ENCODE results near the gene MED27. TPM values are rescaled to one million over a fixed set of nuclear protein-coding genes. Genes with fewer than 3 reads are reported as not detected.

Gene MED27
- polyA plus RNA-seq, 1 donor, result 20.1 TPM

DNA sequence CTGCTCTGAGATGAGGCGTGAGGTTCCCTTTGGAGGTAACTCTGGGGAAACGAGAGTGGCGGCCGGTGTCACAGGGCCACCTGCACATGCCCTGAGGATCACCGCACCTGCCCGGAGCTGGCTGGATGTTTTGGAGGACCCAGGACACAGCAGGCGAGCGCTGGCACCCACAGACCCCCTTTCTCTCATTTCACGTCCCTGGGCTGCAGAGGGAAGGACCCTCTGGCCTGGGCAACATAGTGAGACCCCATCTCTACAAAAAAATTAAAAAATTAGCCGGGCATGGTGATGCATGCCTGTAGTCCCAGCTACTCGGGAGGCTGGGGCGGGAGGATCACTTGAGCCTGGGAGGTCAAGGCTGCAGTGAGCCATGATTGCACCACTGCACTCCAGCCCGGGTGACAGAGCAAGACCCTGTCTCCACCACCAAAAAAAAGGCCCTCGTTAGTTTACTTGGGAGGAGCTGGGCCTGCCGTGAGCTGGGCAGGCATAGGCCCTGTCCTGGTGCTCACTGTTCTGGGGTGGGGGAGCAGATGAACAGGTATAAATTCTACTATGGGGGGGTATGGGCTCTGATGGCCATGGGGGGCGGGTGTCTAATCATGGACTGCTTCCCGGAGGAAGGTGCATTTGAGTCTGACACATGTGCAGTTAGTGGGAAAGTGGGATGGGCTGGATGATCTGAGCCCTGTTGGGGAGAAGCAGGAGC is 242.9 kb downstream of the MED27 start:
- no peak for DNase-seq

DNA sequence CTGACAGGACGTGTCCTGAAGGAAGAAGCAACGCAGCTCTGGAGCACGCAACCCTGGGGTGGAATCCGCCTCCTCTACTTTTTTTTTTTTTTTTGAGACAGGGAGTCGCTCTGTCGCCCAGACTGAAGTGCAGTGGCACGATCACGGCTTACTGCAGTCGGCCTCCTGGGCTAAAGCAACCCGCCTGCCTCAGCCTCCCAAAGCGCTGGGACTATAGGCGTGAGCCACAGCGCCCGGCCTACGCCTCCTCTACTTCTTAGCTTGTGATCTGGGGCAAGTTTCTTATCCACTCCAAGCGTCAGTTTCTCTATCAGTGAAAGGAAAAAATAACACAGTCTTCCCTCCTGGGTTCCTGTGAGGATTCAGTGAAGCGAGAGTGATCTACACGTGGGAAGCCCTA is 243.6 kb downstream of the MED27 start:
- no peak for DNase-seq

DNA sequence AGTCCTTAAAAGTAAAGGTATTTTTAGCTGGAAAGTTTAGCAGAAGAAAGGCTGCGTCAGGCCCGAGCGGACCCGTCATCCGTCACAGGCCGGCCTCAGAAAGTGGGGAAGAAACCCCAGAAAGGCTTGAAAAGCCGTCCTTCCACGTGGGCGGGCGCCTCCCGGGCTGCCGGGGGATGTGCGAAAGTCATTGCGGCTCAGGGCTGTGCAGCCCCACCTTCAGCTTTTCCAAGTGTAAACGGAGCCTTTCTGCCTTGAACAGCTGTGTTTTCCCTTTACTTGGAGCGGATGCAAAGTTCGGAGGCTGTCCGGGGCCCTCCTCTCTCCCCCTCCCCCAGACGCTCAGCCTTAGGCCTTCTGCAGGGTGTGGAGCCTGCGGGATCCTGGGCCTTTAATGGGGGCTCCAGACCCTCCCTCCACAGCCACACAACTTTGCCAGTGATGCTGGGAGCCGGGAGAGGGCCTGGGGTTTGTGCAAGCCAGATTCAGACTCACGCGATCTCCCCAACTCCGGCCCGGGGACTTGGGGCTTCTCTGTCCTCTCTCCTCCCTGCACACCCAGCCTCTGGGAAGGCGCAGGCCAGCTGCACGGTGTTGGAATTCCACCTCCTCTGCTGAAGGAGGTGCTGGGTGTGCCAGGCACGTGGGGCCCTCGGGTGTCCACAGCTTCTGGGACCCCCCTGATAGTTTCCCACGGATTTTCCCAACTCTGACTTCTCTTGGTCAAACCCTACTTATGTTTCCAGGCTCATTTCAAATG is 244.3 kb downstream of the MED27 start:
- peak; percentile 64 for DNase-seq

DNA sequence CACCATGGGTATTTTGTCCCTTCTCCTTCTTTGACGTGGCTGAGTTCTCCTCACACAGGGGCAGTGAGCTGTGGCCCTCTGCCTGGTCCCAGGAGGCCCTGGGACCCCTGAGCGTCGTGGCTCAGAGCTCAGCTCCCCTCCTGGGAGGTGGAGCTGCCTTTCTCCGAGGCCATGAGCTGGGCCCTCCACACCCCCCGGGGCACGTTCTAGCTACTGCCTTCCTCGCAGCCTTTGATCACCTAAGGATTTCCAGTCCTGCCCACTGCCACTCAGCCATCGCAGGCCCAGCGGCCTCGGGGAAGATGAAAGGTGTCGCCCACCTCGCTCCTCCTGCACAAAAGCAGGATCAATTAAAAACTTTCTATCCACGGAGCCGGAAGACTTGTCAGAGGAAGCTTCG is 244.9 kb downstream of the MED27 start:
- no peak for DNase-seq

DNA sequence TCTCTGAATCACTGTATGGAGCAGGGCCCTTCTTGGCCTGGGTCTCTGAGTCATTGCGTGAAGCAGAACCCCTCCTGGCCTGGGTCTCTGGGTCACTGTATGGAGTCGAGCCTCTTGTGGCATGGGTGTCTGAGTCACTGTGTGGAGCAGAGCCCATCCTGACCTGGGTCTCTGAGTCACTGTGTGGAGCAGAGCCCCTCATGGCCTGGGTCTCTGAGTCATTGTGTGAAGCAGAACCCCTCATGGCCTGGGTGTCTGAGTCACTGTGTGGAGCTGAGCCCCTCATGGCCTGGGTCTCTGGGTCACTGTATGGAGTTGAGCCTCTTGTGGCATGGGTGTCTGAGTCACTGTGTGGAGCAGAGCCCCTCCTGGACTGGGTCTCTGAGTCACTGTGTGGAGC is 245.8 kb downstream of the MED27 start:
- no peak for DNase-seq

DNA sequence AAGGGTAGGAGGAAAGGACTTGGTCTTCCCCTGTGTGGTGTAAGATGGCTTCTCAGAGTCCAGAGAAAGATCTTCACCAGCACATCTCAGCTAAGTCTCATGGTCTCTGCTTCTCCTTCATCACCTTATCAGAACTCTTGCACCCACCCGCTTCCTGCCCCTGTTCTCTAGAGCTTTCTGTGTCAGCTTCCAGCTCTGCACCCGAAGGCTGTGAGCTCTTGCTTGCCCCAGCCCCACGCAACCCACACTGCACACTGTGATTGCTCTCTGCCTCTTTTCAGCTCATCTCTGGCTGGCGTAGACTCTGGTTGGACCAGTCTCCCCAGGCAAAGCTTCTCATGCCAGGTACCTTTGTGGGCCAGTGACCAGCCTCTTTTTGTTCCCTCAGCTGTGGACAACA is 246.6 kb downstream of the MED27 start:
- no peak for DNase-seq

DNA sequence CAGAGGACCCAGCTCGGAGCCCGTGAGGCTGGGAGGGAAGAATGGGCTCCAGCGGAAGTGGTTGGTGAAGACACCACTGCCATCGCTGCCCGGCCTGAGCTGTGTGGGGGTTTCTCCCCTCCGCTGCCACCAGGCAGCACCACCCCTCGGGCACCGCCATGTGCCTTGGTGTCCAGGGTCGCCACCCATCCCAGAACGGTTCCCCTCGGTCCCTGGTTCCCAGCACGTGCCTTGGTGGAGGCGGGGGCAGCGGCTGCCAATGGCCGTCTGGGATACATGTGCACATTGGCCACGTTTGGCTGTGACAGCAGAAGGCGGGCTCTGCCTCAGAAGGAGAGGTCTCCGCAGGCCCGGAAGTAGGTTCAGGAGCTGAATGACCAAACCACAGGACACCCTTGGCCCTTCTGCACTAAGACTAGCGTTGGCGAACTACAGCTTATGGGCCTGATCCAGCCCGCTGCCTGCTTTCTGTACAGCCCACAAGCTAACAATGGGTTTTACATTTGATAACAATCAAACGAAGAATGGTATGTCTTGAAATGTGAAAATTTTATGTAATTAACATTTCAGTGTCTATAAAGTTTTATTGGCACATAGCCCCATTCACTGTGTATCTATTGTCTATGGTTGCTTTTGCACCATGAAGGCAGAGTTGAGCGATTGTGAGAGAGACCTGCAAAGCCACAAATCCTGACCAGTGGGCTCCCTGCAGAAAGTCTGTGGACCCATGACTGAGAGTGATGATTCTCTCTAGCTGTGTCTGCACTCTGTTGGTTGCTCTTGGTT is 248.1 kb downstream of the MED27 start:
- no peak for DNase-seq

DNA sequence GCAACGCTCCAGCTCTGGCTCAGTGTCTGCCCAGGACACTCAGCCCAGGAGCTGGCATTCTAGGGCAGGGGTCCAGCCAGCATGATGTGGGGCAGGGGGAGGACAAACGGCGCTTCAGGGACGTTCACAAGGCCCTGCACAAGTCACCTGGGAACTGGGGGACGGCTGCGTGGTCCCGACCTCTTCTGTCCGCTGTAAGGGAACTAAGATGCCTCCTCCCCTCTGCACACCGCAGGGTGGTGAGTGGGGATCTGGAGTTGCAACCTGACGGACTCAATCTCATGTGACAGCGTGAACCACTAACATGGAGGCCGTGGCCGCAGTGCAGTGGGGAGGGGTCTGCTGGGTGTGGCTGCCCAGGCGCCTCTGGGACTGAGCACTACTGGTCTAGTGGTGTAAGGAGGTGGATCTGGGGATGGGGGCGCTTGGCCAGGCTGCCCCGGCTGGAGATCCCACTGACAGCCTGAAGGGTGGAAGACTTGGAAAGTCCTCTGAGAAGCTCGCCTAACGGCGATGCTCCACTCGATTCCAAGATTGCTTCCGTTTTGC is 251.8 kb downstream of the MED27 start:
- no peak for DNase-seq

DNA sequence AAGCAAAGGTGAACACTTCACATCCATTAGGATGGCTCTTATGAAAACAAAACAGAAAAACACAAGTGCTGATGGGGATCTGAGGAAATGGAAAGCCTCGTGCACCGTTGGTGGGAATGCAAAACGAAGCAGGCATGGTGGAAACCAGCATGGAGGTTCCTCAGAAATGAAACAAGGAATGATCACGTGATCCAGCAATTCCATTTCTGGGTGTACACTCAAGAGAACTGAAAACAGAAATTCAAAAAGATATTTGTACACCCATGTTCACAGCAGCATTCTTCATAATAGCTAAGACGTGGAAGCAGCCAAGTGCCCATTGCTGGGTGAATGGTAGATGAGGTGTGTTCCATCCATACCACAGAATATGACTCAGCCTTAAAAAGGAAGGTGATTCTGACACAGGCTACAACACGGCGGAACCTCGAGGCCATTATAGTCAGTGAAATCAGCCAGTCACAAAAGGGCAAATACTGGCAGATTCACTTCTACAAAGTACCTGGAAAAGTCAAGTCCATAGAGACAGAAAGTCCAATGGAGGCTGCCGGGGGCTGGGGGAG is 252.6 kb downstream of the MED27 start:
- DNase-seq, result no peak

DNA sequence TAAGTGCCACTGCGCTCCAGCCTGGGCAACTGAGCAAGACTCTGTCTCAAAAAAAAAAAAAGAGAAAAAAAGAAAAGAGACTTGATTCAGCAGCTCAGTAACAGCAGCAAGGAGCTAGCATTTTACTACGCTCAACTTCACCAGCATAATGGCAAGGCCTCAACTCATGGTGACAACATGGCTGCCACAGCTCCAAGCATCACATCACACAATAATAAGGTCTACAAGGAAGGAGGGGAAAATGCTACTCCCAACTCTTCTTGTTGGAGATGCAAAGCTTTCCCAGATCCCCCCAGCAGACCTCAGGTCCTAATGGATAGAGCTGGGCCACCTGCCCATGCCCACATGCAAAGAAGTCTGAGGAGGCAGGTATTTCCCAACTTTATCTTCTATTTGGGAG is 253.6 kb downstream of the MED27 start:
- DNase-seq, result no peak

DNA sequence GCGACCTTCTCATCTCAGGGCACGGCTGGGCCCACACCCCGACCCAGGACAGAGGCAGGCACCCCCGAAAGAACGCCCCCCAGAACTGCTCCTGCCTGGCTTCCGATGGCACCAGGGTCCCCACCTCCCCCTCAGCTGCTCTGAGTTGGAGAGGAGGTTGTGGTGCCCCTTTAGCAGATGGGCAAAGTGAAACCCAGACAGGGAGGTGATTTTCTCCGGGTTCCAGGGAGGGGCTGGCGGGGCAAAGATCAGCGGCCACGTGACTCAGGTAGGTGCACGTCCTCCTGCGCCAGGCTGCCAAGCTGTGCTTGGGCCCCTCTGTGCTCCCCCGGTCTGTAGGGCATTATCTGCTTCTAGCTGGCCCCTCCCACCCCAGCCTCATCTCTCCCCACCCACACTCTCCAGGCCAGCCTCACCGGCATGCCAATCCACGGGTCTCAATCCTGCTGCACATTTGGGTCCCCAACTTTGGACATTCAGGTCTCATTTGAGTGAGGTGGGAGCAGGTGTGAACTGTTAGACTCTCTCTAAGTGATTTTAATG is 254.6 kb downstream of the MED27 start:
- no peak for DNase-seq

DNA sequence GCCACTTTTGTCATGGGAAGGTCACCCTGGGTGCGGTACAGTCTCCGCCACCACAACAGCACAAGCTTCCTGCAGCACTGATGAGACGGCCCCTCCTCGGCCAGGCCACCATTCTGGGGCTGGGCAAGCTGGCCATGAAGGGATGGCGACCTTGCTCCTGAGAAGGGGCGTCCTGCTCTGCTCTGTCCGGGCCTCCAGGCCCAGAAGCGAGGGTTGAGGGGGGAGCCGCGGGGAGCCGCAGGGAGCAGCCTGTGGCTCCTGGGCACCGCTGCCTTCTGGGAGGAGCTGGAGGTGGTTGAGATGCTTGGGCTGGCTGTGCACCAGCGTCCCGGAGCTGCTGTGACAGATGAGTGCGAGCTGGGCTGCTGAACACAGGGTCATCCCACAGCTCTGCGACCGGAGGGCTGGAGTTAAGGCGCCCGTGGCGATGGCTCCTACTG is 255.5 kb downstream of the MED27 start:
- DNase-seq, result no peak

DNA sequence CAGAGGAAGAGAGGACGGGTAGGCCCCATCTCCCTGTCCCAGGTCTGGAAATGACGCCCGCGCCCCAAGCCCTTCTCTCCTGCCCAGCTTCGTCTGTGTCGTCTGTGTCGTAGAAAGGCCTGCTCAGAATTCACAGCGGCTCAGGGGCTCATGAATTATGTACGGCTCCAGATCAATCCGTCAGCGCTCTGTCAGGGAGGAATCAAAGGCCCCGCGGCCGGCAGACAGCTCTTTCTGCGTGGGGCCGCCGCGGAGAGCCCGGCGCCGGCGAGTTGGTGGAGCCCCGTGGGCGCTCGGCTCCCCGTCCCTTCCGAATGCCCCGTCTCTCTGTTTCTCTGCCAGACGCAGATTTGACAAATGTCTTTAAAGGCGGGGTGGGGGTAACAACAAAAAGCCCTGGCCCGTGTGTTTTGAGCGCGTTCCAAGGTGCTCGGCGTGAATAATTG is 255.9 kb downstream of the MED27 start:
- DNase-seq, result no peak

DNA sequence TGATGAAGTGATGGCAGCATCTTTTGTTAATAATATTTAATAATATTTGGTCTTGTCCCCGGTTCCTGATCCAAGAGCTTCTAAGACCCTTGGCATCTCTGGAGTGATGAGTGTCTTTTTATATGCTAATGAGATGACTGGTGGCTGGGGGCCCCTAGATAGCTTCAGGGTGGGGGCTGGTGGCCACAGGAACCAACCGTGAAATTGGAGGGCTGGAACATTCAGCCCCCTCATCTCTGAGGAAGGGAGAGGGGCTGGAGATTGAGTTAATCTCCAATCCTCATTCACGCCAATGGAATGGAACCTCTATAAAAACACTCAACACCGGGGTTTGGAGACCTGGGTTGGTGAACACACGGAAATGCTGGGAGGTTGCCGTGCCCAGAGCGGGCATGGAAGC is 261.6 kb downstream of the MED27 start:
- no peak for DNase-seq

DNA sequence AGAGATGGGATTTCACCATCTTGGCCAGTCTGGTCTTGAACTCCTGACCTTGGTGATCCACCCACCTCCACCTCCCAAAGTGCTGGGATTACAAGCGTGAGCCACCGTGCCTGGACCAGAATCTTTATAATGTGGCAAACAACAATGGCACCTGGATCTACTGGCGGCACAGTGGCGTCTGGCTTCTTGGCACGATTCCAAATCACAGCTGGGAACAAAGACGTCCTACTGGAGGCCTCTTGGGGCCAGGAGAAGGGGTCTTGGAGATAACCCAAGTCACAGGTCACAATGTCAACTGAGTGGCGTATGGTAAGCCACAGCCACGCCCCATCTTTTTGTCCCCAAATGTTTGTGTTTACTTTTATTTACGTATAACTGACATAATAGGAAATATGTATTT is 262.0 kb downstream of the MED27 start:
- DNase-seq, result no peak

DNA sequence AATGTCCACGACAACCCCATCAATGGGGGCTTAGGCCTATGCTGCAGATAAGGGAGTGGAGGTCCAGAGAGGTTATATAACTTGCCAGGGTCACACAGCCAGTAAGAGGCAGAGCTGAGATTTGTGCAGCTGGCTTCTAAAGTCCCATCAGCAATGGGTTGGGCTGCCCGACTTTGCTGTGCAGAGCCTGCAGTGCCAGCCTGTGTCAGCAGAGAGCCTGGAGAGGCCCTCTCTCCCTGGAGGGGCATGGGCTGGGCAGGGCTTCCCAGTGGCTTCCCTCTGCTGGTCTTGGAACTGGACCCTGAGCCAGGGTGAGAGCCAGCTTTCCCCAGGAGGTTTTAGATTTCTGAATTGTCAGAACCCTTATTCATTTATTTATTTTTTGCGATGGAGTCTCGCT is 262.6 kb downstream of the MED27 start:
- DNase-seq, result no peak

DNA sequence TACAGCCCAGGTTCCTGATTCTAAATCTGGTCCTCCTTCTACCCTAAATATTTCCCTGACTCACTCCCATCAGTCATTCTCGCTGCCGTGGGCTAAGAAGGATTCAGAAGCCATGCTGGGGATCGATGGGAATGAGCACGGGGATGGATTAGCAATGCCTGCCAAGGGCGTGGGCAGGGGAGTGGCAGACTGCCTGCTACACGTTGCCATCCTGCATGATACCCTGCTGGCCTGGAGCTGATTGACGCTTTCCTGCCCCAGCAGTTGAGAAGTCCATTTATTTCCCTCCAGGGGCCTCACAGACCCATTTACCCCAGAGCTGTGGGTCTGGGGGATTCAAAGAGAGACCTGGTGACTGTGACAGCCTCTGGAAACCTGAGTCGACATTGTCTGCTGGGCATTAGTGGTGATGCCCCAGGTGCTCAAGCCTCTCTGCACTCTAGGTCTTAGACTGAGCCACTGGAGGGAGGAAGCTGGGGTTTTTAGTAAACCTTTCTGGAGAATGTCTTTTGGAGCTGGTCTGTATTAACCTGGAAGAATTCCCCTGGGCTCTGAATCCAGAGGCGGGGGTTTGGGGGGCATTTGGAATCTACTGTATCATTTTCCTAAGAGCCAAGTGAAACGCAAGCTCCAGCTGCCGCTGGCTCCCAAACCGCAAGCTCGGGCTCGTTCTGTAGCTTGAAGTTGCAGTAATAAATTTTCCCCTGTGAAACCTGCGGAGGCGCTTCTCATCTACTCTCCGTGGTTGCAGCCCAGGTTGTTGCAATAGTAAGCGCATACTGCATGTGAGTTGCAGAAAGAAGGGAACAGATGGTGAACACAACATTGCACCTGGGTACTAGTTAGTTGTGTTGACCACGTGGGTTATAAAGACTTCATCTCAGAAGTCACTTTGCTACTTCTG is 263.4 kb downstream of the MED27 start:
- DNase-seq, result no peak

DNA sequence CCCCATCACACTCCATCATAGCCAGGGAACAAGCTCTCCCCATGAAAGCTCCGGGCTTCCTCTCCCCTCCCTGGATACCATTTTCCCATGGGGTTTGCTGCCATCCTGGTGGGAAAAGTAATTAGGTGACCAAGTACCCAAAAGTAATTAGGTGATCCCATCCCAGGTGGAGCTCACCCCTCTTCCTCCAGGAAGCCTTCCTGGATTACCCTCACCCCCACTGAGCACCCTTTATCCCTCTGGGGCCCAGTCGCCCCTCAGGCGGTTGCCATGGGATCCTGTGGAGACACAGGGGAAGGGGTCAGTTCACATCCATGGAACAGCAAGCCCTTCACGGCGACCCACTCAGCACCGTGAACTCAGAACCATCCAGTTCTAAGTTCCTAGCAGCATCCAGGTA is 265.0 kb downstream of the MED27 start:
- no peak for DNase-seq

DNA sequence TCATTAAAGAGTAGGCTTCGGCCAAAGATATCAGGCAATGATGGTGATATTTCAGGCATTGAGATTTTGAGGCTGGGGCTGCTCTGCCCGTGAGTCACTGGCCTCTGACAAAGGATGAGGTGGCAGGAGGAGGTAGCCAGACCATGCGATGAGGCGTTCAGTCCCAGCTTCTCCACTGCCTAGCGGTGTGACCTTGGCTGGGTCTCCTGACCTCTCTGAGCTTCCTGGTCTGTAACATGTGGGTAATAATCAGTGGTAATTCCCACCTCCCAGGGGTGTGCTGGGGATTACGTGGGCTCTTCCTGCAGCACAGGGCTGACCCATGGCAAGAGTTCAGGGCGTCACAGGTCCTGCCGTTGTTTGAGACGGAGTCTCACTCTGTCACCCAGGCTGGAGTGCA is 266.6 kb downstream of the MED27 start:
- no peak for DNase-seq

DNA sequence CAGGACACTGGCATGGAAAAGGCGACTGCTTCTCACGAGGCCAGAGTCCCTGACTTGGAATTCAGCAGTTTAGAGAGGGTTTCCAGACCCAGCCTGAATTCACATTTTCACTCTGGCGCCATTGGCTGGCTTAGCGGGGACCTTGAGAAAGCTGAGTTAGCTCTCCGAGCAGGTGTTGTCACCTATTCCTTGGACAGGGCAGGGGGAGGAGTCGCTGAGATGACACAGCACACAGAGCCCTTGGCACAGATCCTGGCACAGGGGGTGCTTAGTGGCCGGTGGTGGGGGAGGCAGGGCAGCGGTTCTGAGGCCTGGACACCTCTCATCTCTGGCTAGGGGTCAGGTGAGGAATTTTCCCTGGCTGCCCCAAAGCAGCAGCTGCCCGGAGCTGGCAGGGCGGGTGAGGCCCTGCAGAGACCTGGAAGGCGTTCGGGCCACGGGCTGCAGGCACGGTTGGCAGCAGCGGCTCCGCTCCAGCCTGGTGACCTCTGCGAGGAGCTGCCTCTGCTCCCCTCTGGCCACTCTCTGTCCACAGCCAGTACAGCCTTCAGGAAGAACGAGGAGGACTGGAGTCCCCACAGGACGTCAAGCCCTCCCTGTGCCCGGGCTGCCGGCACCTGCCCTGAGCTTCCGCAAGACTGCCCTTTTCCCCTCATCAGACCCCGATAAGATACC is 267.4 kb downstream of the MED27 start:
- no peak for DNase-seq
